Ramos (cell line): ENCODE measurements around the gene ARF5.
"Not testable (repeated sequence)": the region's sequence is repeated elsewhere in the genome, so short reads cannot be mapped to it uniquely, and the experiment has no call there.

ENCODE experiments used
- in situ Hi-C: fragments of 300-500 bp; cut with MboI; formaldehyde crosslinking; loops from one replicate; pipeline ENCODE4 v1.14.3; 2022; ENCODE audit warnings: low sequenced_read_pairs; ENCODE audit not compliant: unreplicated experiment

The ARF5 gene

DNA sequence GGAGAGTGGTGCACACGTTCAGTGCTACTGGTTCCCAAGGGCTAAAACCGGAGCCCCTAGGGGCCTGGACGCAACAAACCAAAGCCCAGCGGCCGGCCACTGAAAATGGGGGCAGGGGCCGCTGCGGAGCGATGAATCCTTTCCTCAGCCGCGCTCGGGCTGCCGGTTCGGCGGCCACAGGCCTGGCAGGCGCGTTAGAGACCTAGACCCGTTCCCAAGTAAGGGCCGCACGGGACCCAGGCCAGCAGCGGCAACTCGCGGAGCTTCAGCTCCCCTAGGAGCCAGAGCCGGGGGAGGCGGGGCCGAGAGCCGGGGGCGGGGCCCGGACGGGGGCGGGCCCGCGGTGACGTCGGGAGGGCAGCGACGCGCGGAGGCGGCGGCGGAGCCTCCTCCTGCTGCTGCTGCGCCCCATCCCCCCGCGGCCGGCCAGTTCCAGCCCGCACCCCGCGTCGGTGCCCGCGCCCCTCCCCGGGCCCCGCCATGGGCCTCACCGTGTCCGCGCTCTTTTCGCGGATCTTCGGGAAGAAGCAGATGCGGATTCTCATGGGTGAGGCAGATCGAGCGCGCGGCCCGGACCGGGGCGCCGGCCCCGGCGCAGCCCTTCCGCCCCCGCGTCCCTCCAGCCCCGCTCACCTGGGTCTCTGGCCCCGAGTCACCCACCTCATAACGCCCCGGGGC, at the start of gene ARF5:
Gene ARF5 (plus strand): TSS at position 393 of the 678 bp plus-strand sequence. CDS start 88 bp downstream, at position 481.
- in situ Hi-C loops = no loop called here

DNA sequence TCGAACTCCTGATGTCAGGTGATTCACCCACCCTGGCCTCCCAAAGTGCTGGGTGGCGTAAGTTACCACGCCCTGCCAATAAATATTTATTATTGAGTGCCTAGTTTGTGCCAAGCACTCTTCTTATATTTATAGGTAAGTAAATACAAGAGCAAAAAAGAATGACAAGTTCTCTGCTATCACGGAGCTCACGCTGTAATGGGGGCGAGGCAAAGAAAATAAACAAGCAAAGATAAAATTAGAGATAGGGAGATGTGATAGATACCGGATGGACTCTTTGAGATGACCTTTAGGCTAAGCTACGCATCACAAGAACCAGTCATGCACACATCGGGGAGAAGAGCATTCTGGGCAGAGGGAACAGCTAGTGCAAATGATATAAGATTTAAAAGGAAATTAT, 49.1 kb upstream of the ARF5 start:
- in situ Hi-C loops = no loop called here

DNA sequence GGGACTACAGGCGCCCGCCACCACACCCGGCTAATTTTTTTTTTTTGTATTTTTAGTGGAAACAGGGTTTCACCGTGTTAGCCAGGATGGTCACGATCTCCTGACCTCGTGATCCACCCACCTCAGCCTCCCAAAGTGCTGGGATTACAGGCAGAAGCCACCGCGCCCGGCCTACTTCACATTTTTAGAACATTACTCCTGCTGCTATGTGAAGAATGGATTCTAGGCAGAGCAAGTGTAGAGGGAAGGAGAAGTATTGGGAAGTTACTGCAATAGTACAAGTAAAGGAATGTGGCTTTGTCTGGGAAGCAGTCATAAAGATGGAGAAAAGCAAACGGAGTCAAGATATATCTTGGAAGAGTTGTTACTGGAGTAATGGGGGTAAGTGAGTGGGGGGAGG, 47.8 kb upstream of the ARF5 start:
- in situ Hi-C loops = not testable (repeated sequence)

DNA sequence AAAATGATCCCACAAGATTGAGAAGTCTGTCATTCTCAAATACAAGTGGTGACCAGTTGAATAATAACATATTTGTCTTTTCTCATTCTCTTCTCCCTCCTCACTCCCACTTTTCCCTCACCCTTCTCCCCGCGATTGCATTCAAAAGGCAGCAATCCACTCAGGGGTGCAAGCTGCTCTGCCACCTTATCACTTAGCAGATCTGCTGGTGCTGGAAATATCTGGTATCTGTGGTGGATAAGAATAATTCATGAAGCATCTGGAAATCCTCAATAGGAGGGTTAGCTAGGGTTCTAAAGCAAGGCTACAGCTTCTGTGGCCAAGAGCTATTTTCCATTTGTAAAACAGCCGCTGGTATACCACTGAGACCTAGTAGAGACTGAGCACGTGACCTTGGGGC, 46.7 kb upstream of the ARF5 start:
- in situ Hi-C loops = no loop called here

DNA sequence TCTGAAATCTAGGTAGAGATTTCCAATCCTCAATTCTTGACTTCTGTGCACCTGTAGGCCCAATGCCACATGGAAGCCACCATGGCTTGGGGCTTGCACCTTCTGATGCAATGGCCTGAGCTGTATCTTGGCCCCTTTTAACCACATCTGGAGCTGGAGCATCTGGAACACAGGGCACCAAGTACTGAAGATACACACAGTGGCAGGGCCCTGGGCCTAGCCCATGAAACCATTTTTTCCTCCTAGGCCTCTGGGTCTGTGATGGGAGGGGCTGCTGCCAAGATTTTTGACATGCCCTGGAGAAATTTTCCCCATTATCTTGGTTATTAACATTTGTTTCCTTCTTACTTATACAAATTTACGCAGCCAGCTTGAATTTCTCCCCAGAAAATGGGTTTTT, 41.9 kb upstream of the ARF5 start:
- in situ Hi-C loops = no loop called here

- in situ Hi-C loops = no loop called here
Observed at GRCh38 chr7:127550247-127550646, 38.0 kb upstream of the ARF5 start.

DNA sequence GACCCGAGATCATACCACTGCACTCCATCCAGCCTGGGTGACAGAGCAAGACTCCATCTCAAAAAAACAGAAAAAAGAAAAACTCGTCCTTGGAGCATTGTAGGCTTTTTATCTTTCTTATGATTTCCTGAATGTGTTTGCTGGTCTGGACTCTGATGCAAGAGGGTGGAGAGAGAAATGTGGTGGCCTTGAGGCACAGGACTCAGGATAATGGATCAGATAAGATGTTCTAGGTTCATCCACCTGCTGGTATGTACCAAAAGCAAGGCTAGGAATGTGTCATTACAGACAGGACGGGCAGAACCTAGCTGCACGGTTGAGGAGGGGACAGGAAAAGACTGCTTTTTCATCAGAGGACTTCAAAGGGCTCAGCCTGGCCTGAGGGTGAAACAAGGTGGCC, 36.3 kb upstream of the ARF5 start:
- in situ Hi-C loops = no loop called here

- in situ Hi-C loops = no loop called here
Observed at GRCh38 chr7:127556404-127556803, 31.8 kb upstream of the ARF5 start.

- in situ Hi-C loops = no loop called here
Observed at GRCh38 chr7:127557803-127558202, 30.4 kb upstream of the ARF5 start.

DNA sequence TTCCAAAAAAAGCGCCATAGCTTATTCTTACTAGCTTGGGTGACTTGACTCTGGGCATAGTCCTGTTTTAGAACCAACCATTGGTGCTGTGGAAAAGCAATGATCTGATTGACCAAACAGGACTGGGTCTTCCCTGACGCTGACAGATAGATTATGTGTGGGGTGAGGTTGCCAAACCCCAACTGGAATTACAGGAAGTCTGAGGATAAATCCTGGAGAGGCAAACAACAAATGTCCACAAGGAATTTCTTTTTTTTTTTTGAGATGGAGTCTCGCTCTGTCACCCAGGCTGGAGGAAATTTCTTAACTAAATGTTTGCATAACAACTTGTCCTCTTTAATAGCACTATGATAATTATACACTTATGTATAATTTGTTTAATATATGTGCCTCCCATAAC, 22.0 kb upstream of the ARF5 start:
- in situ Hi-C loops = no loop called here

- in situ Hi-C loops = not testable (repeated sequence)
Observed at GRCh38 chr7:127568034-127568433, 20.2 kb upstream of the ARF5 start.

DNA sequence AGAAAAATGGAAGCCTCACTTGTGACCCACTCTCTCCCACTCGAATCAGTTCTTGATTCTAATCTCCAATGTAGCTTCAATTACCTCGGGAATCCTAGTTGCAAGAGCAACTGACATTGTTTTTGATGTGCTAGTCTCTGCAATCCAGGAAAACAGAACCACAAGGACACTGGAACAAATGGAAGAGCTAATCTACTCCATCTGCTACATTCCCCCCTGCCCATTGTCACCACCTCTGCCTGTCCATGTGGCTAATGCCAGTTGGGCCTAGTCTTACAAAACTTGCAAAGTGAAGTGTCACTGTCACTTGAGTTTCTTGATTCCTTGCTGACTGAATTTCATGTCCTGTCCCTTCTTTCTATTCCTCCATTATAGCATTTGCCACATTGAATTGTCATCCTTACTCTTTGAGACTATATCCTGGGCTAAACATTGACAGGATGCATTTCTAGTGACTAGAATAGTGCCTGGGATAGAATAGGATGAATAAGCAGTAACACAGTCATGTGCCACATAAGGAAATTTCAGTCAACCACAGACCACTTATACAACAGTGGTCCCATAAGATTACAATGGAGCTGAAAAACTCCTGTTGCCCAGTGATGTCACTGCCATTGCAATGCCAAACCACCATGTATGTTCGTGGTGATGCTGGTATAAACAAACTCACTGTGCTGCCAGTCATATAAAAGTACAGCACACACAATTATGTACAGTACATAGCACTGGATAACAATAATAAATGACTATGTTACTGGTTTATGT, 16.3 kb upstream of the ARF5 start:
- in situ Hi-C loops = no loop called here

- in situ Hi-C loops = no loop called here
Observed at GRCh38 chr7:127578036-127578684, 10.1 kb upstream of the ARF5 start.

- in situ Hi-C loops = no loop called here
Observed at GRCh38 chr7:127578711-127579275, 9.4 kb upstream of the ARF5 start.

GRCh38 chr7:127580612-127581011, 7.6 kb upstream of the ARF5 start:
- in situ Hi-C loops = no loop called here

DNA sequence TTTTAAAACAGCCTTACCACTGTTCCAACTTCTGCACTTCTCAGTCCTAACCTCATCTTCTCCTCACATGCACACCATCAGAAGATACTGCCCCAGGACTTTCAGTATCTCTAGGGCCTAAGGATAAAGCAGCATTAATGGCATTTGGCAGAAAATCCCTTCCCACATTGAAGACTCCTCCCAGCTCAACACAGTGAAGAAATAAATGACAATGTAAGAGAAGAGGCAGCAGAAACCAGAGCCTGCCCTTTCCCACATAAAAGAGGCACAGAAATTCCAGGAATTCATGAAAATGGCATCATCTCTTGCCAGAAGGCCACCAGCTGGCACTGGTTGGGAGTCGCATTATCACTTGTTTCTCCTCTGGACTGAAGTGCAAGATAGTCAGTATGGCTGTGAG, 6.5 kb upstream of the ARF5 start:
- in situ Hi-C loops = no loop called here

GRCh38 chr7:127582361-127582760, 5.8 kb upstream of the ARF5 start:
- in situ Hi-C loops = no loop called here

DNA sequence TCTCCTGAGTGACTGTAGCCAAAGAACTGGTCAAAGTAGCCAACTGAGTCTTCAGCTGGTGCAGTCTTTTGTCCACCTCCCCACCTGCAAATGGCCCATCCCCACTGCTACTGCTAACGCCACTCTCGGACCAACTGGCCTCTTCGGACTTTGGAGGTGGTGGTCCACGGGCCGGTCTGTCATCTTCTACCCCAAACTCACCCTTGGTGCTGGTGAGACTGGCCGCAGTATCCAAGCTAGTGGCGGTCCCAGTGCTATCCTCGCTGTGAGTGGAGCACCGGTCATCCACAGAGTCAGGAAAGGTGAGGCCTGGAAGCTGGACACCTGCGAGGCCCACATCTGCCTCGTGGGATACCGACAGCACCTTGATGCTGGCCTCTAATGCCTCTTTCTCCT, 3.6 kb upstream of the ARF5 start:
- in situ Hi-C loops = no loop called here

GRCh38 chr7:127585044-127585953, 2.9 kb upstream of the ARF5 start, which contains the start of gene GCC1:
Gene GCC1, minus strand, starts transcription at chr7:127585596. Its CDS starts 414 bp downstream, at chr7:127585182.
- in situ Hi-C loops = no loop called here

DNA sequence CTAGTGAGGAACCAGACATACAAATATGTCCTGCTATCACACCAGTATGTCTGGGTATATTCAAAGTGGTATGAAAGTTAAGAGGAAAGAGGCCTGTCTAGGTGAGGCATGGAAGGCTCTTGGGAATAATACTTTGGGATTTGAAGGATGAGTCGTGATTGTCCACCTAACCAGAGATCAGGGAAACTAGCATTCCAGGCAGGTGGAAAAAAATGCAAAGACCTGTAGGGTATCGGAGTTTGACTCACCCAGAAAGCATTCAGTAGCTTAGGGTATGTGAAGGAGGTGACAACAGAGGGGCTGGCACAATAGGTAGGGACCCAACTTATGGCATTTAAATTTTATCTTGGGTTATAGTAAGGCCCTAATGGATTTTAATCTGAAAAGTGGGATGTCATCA, 1.9 kb upstream of the ARF5 start:
- in situ Hi-C loops = no loop called here
